NCI-H2171 (cell line): ENCODE measurements around the gene TECPR2.

ENCODE experiments used
- DNase-seq: peaks from one replicate; lab custom pipeline; 2025; lab: John Stamatoyannopoulos, UW

Gene TECPR2

DNA sequence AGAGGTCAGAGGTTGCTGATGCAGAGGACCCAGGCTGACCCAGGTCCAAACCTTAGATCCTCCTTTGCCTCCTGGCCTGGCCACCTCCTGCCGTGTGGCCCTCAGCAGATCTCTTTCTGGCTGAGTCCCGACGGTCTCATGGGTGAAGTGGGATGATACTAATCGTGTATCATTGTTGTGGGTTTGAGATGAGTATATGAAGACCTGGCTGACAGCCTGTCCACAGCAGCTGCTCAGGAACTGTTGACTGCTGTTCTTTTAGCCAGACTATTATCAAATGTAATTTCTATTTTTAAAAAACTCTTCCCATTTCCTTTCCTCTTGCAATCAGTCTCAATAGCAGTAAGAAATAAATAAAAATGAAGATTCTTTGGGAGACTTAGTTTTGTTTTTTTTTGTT, 101.3 kb downstream of the TECPR2 start:
- DNase-seq, result no peak

DNA sequence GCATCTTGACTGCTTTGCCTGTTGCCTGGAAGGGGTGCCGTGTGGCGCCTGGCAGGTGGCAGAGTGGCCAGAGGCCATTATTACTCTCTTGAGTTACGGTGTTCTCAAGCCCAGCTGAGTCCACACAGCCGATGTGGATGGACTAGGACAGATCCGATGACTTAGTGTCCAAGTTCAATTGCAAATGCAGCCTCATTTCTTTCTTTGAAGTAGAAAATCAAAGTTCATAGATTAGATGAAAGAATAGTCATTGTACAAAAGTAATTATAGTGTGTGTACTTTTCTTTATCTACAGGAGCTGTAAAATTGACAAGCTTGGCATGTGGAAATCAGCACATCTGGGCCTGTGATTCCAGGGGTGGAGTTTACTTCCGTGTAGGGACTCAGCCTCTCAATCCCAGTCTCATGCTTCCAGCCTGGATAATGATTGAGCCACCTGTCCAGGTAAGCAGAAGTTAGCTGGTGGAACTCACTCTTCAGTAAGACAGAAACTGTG, 102.2 kb downstream of the TECPR2 start:
- DNase-seq, result no peak

DNA sequence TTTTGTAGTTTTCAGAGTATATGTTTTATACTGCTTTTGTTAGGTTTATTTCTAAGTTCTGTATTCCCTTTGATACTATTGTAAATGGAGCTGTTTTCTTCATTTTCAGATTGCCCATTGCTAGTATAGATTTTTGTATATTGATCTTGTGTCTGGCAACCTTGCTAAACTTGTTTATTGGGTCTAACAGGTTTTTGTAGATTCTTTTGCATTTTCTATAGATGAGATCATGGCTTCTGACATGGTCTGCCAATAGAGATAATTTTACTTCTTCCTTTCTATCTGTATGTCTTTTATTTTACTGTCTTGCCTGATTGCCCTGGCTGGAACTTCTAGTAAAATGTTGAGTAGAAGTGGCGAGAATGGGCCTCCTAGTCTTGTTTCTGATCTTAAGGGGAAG, 106.5 kb downstream of the TECPR2 start:
- DNase-seq, result no peak

DNA sequence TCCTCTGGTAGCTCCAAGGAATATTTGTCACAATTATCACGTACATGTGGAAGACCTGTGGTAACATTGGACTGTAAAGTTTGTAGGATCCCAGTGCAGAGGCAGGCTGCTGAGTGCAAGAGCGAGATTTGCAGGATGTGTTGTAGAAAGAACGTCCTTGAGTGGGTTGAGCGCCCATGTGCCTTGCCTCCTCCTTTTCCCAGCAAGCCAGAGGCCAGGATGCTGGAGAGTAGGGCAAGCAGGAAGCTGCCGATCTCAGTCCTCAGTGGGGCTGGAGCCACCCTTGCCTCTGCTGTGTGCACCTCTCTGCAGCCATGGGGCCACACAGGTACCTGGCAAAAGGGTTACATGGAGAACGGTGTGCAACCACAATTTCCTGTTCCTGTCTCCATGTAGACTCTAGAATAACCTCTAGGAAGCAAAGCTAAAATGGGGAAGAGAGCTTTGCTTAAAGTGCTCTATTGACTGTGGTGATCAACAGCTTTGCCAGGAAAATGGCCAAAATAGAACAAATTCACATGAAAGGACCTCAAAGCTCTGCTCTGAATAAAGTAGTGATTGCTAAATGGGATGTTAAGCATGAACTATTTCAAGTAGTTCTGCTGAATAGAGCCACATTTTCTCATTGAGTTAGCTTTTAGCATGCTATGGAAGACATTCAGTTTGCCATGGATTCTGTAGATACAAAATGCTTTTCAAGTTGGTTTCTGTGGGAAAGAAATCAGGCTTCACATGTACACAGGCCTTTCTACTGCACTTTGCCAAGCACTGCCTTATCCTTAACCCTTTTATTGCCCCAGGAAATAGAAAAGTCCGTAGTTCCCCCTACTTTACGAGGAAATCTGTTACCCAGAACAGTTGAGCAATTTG, 109.4 kb downstream of the TECPR2 start:
- DNase-seq, result no peak

DNA sequence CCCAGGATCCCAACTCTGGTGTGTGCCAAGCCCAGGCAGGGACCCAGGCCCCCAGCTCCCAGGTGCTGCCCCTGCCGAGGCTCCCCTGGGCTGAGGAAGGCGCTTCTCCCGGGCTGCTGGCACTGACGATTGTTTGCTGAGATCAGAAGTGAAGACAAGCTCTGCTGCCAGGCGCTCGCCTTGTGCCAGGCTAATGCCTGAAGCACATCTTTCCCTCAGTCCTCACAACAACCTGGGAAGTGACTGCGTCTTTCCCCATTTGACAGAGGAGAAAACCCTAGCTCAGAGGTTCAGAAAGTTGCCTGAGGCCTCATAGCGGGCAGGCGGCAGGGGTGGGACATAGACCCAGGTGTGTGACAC, 110.0 kb downstream of the TECPR2 start:
- no peak for DNase-seq

DNA sequence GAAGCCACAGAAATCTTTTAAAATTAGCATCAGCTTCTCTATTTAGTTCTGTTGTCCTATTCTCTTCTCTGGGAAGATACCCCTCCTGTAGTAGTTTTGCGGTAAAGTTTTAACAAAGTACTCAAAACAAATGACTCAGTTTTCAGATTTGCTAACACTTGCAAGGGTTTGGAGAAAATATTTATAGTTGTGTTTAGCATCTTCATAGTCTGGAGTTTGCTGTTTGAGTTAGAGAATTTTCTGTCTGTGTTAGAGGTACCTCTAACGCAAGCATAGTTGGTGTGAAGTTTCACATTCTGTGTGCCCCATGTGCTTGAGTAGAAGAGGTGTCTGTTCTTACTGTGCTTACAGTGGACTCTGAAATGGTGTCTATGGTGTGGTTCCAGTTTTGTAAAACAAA, 110.8 kb downstream of the TECPR2 start:
- DNase-seq, result no peak

DNA sequence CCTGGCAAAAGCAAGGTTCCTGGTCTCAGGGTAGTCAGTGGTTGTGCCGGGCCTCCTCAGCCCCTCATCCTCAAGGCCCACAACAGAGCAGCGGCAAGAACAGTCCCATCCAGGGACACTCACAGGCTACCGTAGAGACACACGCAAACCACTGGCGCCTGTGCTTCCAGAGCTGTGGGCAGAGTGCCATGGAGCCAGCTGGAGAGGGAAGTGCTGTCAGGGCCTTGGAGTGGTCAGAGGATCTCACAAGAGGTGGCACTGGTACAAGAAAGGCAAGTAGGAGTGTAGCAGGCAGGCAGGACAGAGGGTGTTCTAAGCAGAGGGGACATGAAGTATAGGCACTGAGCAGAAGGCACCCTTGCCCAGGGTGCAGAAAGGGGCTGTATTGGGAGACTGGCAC, 112.2 kb downstream of the TECPR2 start:
- no peak for DNase-seq

DNA sequence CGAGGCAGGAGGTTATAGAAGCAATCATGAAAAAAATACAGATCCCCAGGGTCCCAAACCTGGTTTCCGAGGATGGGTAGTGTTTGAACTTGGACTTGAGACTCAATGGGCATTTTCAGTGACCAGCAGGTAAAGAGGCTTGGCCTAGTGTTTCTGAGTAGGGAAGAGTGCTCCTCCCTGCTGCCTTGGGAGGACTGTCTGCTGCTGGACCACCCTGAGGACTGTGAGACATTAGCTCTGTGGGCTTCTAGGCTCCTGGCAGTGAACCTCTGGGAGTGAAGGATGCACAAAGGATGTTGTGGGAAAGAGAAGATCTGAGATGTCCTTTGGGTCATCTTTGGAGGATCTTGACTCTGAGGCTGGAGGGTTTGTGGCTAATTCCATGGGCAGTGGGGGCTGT, 116.4 kb downstream of the TECPR2 start:
- no peak for DNase-seq

DNA sequence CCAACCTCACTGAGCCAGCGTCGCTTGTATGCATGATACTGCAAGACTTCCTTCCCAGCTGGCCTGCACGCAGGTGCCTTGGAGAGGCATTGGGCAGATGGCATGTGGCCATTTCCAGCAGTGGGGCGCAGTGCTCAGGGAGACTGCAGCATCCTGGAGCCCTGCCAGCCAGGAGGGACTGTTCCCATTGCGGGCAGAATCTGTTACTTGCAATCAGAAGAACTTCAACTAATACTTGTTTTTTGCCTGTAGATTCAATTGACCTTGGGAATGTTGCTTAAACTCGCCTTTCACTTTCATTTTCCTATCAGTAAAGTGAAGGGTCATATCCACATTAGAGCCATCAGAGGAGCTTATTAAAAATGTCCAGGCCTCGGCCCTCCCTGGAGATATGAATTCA, 117.0 kb downstream of the TECPR2 start:
- peak; percentile 88 for DNase-seq

DNA sequence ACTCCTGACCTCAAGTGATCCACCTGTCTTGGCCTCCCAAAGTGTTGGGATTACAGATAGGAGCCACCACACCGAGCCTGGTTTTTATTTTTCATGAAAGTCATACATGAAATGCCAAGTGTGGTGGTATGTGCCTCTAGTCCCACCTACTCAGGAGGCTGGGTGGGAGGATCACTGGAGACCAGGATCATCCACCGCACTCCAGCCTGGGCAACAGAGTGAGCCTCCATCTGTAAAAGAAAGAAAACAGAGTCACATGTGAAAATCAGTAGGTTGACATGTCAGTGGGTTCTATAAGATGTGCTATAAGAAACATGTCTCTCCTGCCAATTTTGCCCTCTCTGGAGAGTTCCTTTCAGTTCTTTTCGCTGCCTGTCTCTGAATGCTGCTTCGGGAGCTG, 118.6 kb downstream of the TECPR2 start:
- DNase-seq, result no peak

DNA sequence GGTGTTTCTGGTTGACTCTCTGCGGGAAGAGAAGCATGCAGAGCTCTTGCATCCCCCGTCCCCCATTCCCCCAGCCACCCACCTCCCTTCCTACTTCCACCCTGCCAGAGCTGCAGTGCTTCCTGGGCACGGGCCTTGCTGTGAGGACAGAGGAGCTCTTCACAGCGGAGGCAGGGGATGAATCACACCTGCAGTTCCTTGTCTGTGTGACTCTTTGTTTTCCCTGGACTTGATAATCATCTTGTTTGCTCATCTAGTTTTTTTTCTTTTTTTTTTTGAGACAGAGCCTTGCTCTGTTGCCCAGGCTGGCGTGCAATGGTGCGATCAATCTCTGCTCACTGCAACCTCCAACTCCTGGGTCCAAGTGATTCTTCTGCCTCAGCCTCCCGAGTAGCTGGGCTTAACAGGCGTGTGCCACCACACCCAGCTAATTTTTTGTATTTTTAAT, 119.1 kb downstream of the TECPR2 start:
- no peak for DNase-seq

DNA sequence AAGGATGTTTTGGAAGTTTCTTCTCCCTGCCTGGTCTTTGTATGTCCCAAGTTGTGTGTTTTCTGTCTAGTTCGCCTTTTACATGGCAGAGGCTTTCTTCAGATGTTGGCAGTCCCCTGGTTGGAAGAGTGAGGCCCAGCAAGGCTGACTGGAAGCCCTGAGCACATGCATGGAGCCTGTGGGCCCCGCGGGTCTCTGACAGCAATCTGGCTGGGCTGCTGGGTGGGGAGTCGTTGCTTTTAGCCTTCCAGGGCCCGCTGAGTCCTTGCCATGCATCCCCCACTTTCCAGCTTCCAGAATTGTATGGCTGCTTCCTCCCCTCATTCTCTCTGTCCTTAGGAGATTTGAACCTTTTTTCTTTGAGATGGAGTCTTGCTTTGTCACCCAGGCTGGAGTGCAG, 121.6 kb downstream of the TECPR2 start:
- no peak for DNase-seq

DNA sequence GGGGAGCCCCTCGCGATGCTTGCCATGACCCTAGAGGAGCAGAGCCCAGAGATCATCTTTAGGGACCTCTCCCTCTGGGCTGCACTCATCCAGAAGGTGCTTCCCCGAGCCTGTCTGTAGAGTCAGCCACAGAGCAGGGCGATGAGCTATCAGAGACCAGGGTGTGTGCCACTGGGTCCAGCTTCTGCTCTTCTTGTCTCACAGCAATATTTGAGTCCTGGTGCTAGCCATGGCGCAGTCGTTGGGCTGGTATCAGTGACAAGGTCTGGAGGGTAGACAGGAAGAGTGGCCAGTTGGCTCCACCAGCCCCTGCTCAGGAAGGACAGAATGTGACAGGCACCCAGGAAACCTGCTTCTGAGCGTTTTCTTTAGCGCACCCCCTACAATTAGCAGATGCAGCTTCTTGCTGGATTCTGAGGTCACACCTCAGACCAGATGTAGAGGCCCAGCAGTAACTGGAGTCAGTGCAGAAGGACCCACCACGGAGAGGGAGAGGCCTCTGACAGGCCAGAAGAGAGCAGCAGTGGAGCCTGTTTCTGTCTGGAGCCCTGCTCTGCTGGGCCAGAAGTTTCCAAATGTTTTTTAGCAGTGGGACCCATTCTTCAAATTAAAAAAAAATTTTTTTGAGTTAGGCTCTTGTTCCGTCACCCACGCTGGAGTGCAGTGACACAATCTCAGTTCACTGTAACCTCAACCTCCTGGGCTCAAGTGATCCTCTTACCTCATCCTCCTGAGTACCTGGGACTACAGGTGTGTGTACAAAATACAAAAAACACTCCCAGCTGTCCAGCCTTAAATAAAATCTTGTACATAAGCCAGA, 123.2 kb downstream of the TECPR2 start:
- DNase-seq, result no peak

DNA sequence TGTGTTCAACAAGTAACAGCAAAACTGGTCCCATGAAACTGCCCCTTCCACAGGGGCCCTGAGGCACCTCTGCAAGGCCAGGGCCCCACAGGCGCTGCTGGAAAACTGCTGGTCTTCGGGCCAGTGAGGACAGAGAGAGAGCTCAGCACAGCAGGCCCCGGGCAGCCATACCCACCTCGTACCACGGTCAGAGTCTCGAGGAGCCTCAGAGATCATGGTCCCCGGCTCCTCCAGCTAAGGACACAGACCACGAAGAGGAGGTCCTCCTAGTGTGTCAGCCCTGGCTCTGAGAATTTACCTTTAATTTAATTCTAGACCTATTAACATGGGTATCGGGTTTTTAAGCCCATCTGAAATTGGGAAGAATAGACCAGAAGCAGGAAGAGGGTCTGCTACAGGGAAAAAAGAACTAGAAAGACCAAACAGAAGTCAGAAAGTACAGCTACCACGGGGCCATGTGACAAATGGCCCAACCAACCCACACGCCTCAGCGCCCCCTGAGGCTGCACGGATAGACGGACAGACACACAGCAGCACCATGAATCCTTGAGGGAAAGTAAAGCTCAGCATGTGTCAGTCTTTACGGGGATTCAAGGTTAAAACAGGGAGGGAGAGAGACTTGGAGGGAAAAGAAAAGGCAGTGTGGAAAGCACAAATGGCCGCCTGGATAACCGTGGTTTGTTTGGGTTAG, 123.9 kb downstream of the TECPR2 start:
- no peak for DNase-seq

DNA sequence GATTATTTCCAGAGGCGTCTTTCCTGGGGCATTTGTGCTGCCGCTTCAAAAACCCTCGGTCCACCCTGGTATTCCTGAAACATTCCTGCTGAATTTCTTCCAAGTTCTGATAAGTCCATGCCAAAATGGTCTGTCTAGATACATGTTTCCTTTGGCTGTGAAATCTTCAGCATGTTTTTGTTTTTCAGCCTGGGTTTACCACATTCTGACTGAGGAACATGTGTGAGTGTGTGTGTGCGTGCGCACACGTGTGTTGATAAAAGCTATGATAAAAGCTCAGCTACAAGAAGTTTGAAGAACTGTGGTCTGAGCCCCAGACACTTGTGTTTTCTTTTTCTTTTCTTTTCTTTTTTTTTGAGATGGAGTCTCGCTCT, 124.5 kb downstream of the TECPR2 start:
- no peak for DNase-seq

DNA sequence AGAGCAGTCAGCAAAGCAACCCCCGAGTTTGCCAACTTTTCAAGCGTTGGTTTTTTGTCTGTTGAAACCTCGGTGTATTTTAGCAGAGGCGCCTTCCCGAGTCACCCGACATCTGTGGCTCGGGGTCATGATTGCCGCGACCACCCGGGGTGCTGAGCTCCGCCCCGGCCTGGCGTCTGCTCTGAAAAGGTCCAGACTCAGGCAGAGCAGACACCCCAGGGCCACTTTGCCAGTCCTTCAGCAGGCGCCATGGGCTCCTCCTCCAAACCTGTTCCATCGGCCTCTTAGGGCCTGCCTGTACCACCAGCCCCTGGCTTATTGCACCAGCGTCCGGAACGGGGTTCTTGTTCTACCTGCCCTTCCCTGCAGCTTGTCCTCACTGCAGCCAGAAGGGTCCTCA, 127.7 kb downstream of the TECPR2 start:
- no peak for DNase-seq

DNA sequence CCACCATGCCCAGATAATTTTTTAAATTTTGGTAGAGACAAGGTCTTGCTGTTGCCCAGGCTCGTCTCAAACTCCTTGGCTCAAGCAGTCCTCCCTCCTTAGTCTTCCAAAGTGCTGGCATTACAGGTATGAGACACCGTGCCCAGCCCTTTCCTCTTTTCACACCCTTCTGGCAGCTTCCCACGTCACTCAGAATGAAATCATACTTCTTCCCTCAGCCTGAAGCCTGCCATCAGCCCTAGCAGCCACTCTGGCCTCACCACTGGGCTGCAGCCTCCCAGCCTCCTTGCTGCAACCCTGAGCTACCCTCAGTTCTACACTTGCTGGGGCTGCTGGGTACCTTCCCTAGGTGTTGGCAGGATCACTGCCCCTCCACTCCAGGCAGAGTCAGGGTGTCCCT, 128.6 kb downstream of the TECPR2 start:
- no peak for DNase-seq

DNA sequence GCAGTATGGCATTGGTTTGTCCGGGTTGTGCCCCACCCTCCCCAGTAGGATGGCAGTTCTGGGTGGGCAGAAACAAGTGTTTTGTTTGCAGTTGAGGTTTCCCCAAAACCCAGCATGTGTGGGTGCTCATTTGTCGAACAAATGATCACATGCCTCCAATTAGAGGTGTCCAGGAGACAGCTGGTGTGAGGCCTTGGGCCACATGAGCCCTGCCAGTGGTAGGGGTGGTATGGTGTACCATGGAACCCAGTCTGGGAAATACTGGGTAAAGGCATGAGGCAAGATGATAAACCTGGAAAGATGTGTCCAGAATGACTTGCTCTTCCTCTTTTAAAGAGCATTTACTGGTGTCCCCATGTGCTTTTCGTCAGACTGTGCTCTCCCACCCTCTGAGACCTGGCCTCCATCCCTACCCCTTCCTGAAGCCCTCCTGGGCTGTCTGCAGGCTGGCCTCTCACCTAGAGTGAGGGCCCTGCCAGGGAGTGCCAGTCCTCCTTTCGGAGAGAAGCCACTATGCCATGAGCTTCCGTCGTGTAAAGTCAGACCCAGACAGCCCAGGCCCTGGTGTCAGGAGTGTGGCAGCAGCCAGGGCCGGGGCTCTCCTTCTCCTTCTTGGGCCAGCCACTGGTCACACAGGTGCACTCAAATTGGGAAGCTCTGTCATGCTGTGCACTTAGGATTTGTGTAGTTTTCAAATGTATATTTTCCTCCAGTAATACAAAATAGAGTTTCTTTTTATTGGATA, 129.2 kb downstream of the TECPR2 start:
- no peak for DNase-seq

DNA sequence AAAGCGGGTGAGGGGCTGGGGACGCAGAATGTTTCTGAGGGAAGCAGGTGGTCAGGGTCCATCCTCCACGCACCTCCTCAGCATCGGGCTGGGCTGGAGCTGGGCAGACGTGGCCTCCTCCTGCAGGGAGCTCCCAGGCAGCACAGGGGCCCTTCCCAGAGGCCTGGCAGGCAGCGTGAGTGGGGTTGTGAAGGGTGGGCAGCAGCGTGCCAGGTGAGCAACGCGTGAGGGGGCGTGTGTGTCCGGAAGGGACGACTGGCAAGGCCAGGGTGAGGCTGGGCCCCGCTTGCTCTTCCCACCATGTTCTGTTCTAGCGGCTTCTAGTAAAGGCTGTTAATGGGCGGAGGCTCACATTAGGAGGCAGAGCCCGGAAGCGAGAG, 129.8 kb downstream of the TECPR2 start:
- DNase-seq, result no peak

DNA sequence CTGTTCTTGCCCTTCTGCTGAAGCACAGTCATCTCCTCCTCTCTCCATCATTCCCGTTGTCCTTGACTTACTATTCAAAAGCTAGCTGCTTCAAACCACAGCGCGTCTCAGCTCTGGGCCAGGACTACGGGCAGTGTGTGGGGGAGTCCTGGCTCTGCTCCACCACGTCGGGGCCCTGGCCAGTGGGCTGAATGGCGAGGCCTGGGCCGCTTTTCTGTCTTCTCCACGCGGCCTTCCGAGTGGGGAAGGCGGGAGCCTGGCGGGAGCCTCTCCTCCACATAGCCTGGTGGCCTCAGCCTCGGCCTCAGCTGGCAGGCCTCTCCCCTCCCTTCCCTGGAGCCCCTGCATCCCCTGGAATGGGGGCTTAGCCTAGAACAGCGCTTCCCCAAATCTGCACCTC, 130.4 kb downstream of the TECPR2 start:
- DNase-seq, result no peak

DNA sequence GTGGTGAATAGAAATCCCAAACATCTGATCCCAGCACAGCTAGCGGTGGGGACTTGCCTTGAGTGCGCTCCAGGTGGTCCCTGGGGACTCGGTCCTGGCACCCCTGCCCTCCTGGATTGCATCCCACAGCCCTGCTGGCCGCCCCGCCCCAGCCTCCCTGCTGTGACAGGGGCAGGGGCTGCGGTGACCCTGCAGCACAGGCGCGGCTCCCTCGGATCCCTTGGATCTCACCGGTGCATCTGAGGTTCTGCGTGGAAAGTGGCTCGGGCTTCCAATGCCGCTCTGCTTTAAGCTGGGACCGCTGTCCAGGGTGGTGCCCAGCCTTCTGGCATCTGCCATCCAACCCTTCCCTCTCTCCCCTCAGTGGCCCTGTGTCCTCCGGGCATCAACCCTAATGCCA, 130.8 kb downstream of the TECPR2 start:
- DNase-seq, result no peak
